Body of pancreas (tissue), 4 donors: Measurements from ENCODE around the gene OSBP2. TPM values are rescaled to one million over a fixed set of nuclear protein-coding genes. Genes with fewer than 3 reads are reported as not detected.

Experiments used
- ATAC-seq: fragments of 150-250 bp; one replicate; pipeline ENCODE4 v1.9.1; 2016
- DNase-seq, 4 donors: peaks; one replicate each; pipeline ENCODE4 v3.0.0-alpha.2; 2019
- H3K27ac ChIP-seq, 4 donors: fragments of 200-600 bp; sonication (generic); 1 replicate in 3 of 4; 2 replicates in 1 of 4; pipeline versions ENCODE4 v1.5.1 to v1.6.1; 2016 to 2019; ENCODE audit warnings: mild to moderate bottlenecking in 1 of 4, mixed read lengths in 1 of 4, moderate library complexity in 1 of 4
- H3K27me3 ChIP-seq, 2 donors: fragments of 200-600 bp; sonication (generic); one replicate each; pipeline ENCODE4 v1.6.0; 2016; ENCODE audit warnings: mild to moderate bottlenecking in 1 of 2
- H3K36me3 ChIP-seq, 2 donors: fragments of 200-600 bp; sonication (generic); replicated peaks in 1 of 2; 2 replicates each; pipeline ENCODE4 v1.5.1; 2016; ENCODE audit warnings: low read depth in 2 of 2; ENCODE audit not compliant: insufficient read depth in 1 of 2
- H3K4me1 ChIP-seq: fragments of 200-600 bp; sonication (generic); one replicate; pipeline ENCODE4 v1.6.0; 2016
- H3K4me3 ChIP-seq, 2 donors: fragments of 200-600 bp; sonication (generic); 1 replicate in 1 of 2; 2 replicates in 1 of 2; pipeline ENCODE4 v1.5.1; 2016 to 2019
- H3K9me3 ChIP-seq, 3 donors: fragments of 200-600 bp; sonication (generic); 1 replicate in 2 of 3; 2 replicates in 1 of 3; pipeline ENCODE4 v1.5.1; 2016
- CTCF ChIP-seq, 7 experiments: fragments of 450-650 bp in 4 of 7; fragments of 200-600 bp in 3 of 7; sonication (generic) in 3 of 7; IDR thresholded peaks; one replicate each; pipeline ENCODE4 v1.5.1; 2016 to 2019; ENCODE audit warnings: antibody characterized with exemption in 7 of 7
- POLR2A ChIP-seq, 3 donors: fragments of 450-650 bp; IDR thresholded peaks; one replicate each; pipeline ENCODE4 v1.6.1; 2016; ENCODE audit warnings: antibody characterized with exemption in 3 of 3, mild to moderate bottlenecking in 2 of 3
- WGBS, 2 donors: methylation state at CpG; one replicate each; pipeline ENCODE4 v1.1.5; 2017; 5-methylcytosine and 5-hydroxymethylcytosine counted together
- intact Hi-C: fragments of 100-400 bp; cut with DNase I; formaldehyde crosslinking; loops from one replicate; pipeline ENCODE4 v1.15.1; 2023
- total RNA-seq, 2 donors: library from RNA; depleted of rRNA; stranded (reverse); fragments of >200 nt; gene quantifications; one replicate each; pipeline ENCODE4 v1.1.0, GENCODE V29; 2016

The OSBP2 gene
- total RNA-seq, 2 donors from 2014 or later: 2.3 to 3.0 TPM

GRCh38 chr22:30910358-30910757 is 215.7 kb downstream of the OSBP2 start:
- intact Hi-C loops: no loop called here
- 55 to 71% methylated on average over 2 of the region's 2 CpGs for WGBS, 2 donors
- Histone ChIP-seq H3K4me1 (no peaks in the 10 kb centered on the region), H3K4me3 (no peak overlapping the region), H3K27ac (no peak overlapping the region), H3K9me3 (no peaks in the 10 kb centered on the region), H3K36me3 (no peaks in the 10 kb centered on the region), H3K27me3 (no peaks in the 10 kb centered on the region)
- no peak for TF ChIP-seq POLR2A (IDR thresholded peaks at IDR 0.05)
- TF ChIP-seq CTCF (IDR thresholded peaks at IDR 0.05): no peak
- ATAC-seq (no peak), DNase-seq (no peak)

- Histone ChIP-seq H3K4me1 (peaks cover 22% of the 10 kb centered on the region), H3K27me3 (no peaks in the 10 kb centered on the region), H3K27ac (no peak overlapping the region), H3K36me3 (no peaks in the 10 kb centered on the region), H3K4me3 (no peak overlapping the region), H3K9me3 (no peaks in the 10 kb centered on the region)
- ATAC-seq (no peak), DNase-seq (no peak)
- TF ChIP-seq CTCF (IDR thresholded peaks at IDR 0.05) (no peak), POLR2A (IDR thresholded peaks at IDR 0.05) (no peak)
- intact Hi-C loops: no loop called here
- WGBS, 2 donors: 79 to 80% methylated on average over 7 of the region's 7 CpGs
These were observed 224.1 kb downstream of the OSBP2 start for GRCh38 chr22:30918761-30919160.

- Histone ChIP-seq H3K4me3 (no peak overlapping the region), H3K4me1 (peaks cover 22% of the 10 kb centered on the region), H3K27me3 (no peaks in the 10 kb centered on the region), H3K36me3 (no peaks in the 10 kb centered on the region), H3K9me3 (no peaks in the 10 kb centered on the region), H3K27ac (no peak overlapping the region)
- ATAC-seq: no peak
- TF ChIP-seq POLR2A (IDR thresholded peaks at IDR 0.05) (no peak), CTCF (IDR thresholded peaks at IDR 0.05) (no peak)
- DNase-seq: no peak
- intact Hi-C loops: loop anchor here (10.0 kb wide), 2 partner anchors 155 to 275 kb away; no protein-coding TSS in a partner anchor
- 75 to 77% methylated on average over 7 of the region's 7 CpGs for WGBS, 2 donors
These were observed 225.3 kb downstream of the OSBP2 start for GRCh38 chr22:30919973-30920372.

- Histone ChIP-seq H3K4me1 (peaks cover 22% of the 10 kb centered on the region), H3K9me3 (no peaks in the 10 kb centered on the region), H3K4me3 (no peak overlapping the region), H3K27ac (no peak overlapping the region), H3K36me3 (no peaks in the 10 kb centered on the region), H3K27me3 (no peaks in the 10 kb centered on the region)
- WGBS, 2 donors: 1 to 2% methylated on average over 9 of the region's 9 CpGs
- intact Hi-C loops: loop anchor here (10.0 kb wide), 2 partner anchors 156 to 276 kb away; no protein-coding TSS in a partner anchor
- ATAC-seq (peak; percentile 74), DNase-seq (peak; percentile 70 to 84 (median 76))
- TF ChIP-seq POLR2A (IDR thresholded peaks at IDR 0.05) (no peak), CTCF (IDR thresholded peaks at IDR 0.05) (peak; percentile 69 to 91 (median 84))
These were observed 225.7 kb downstream of the OSBP2 start for GRCh38 chr22:30920407-30920806.

- DNase-seq (no peak), ATAC-seq (no peak)
- Histone ChIP-seq H3K27ac (no peak overlapping the region), H3K4me1 (peaks cover 22% of the 10 kb centered on the region), H3K4me3 (no peak overlapping the region), H3K9me3 (no peaks in the 10 kb centered on the region), H3K27me3 (no peaks in the 10 kb centered on the region), H3K36me3 (peaks cover 0 to 1% of the 10 kb centered on the region in 2 donors)
- intact Hi-C loops: loop anchor here (10.0 kb wide), 2 partner anchors 156 to 276 kb away; no protein-coding TSS in a partner anchor
- TF ChIP-seq CTCF (IDR thresholded peaks at IDR 0.05): no peak
- no peak for TF ChIP-seq POLR2A (IDR thresholded peaks at IDR 0.05)
- WGBS, 2 donors: 28 to 55% methylated on average over 6 of the region's 6 CpGs
These were observed 226.4 kb downstream of the OSBP2 start for GRCh38 chr22:30921108-30921507.
